ENCODE results near the gene PRICKLE2.

- TF ChIP-seq CTCF (conservative IDR thresholded peaks at IDR 0.05; ENCODE audit: low read depth in 2 of 2) (no peak), CREB1 (CRISPR knock-in tag; IDR thresholded peaks at IDR 0.05; ENCODE audit: low read depth) (no peak), STAT1 (IDR thresholded peaks at IDR 0.05; ENCODE audit: unreplicated experiment) (no peak)
Observed at GRCh38 chr3:64216274-64217147, 8.8 kb downstream of the PRICKLE2 start.

Data from GM23338 (cell line).